Mesangial cell (primary cell): Measurements from ENCODE around the gene MSL3. TPM values are rescaled to one million over a fixed set of nuclear protein-coding genes. Genes with fewer than 3 reads are reported as not detected.

ENCODE experiments used
- total RNA-seq: library from RNA; depleted of rRNA; stranded (reverse); fragments of >200 nt; gene quantifications from 2 replicates; pipeline ENCODE4 v1.2.3, GENCODE V29; 2015

Gene MSL3, protein sequence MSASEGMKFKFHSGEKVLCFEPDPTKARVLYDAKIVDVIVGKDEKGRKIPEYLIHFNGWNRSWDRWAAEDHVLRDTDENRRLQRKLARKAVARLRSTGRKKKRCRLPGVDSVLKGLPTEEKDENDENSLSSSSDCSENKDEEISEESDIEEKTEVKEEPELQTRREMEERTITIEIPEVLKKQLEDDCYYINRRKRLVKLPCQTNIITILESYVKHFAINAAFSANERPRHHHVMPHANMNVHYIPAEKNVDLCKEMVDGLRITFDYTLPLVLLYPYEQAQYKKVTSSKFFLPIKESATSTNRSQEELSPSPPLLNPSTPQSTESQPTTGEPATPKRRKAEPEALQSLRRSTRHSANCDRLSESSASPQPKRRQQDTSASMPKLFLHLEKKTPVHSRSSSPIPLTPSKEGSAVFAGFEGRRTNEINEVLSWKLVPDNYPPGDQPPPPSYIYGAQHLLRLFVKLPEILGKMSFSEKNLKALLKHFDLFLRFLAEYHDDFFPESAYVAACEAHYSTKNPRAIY
- 12.9 and 18.3 TPM in 2 replicates for total RNA-seq

DNA sequence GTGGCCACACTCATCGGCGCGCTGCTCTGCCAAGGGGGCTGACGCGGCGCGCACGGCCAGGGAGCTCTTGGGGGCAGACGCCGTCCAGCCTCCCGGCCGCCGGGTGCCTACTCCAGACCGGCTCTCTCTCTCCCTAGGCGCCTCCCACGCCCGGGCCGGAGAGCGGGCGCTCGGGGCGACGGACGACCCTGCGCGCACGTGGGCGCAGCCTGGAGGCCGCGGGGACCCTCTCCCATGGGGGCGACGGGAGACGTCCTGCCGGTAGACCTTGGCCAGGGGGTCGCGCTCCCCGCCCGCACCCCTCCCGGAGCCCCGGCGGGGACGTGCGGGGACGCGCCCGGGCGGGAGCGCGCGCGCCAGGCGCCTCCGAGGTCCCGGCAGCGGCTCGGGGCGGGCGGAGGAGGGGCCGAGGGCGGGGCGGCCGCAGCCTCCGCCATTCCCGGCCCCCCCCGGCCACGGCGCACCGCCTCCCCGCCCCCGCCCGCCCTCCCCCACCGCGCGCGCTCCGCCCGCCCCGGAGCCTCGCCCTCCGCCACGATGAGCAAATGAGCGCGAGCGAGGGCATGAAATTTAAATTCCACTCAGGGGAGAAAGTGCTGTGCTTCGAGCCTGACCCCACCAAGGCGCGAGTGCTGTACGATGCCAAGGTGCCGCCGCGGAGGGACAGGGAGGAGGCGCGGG lies at the start of gene MSL3:
Gene MSL3, plus strand, starts transcription at position 519 of the 681 bp plus-strand sequence. Its CDS starts 27 bp downstream, at position 546.

Other genes starting within 250 kb of the MSL3 start
- gene ARHGAP6, start 92.3 kb upstream of the MSL3 start, total RNA-seq = 0.65 and 7.5 TPM in 2 replicates